HepG2 (cell line): ENCODE measurements around the gene ADCY10.

ENCODE experiments used
- CEBPG ChIP-seq: IDR thresholded peaks from 2 replicates; pipeline ENCODE4 v1.6.1; 2016
- CREB1 ChIP-seq, 2 experiments: fragments of 450-650 bp in 1 of 2; IDR thresholded peaks; 2 replicates each; pipeline ENCODE4 v1.6.1; 2016 to 2017; ENCODE audit warnings: control low read depth in 1 of 2, mild to moderate bottlenecking in 1 of 2, missing compliant biosample characterization in 1 of 2, missing genetic modification characterization in 1 of 2
- EZH2 ChIP-seq: conservative IDR thresholded peaks from 2 replicates; pipeline ENCODE4 v1.6.1; 2012; ENCODE audit warnings: mild to moderate bottlenecking, low read depth, low read length, moderate library complexity
- GATAD2A ChIP-seq: IDR thresholded peaks from 2 replicates; pipeline ENCODE4 v1.6.1; 2016
- KDM1A ChIP-seq: IDR thresholded peaks from 2 replicates; pipeline ENCODE4 v1.6.1; 2016; ENCODE audit warnings: missing compliant biosample characterization
- MYC ChIP-seq: sonication (generic); formaldehyde crosslinking; IDR thresholded peaks from 2 replicates; pipeline ENCODE4 v1.9.0; 2021; ENCODE audit warnings: missing genetic modification reagents, borderline replicate concordance
- RELA ChIP-seq: sonication (generic); formaldehyde crosslinking; IDR thresholded peaks from 2 replicates; pipeline ENCODE4 v1.4.0; 2020; ENCODE audit warnings: missing genetic modification reagents
- SMARCC2 ChIP-seq: fragments of 450-650 bp; IDR thresholded peaks from 2 replicates; pipeline ENCODE4 v1.6.1; 2017; ENCODE audit warnings: antibody characterized with exemption, mild to moderate bottlenecking
- TAF15 ChIP-seq: fragments of 200-400 bp; formaldehyde crosslinking; IDR thresholded peaks from one replicate; pipeline ENCODE4 v1.6.1; 2018; ENCODE audit warnings: mild to moderate bottlenecking, low read depth, low read length; ENCODE audit not compliant: poor library complexity, severe bottlenecking
- USF2 ChIP-seq, 2 experiments: sonication (generic) in 1 of 2; formaldehyde crosslinking in 1 of 2; IDR thresholded peaks; 2 replicates each; pipeline versions ENCODE4 v1.5.1 to v1.6.1; 2011 to 2020; ENCODE audit warnings: borderline replicate concordance in 1 of 2, low read depth in 1 of 2, low read length in 1 of 2, mild to moderate bottlenecking in 1 of 2, missing genetic modification reagents in 1 of 2, moderate library complexity in 1 of 2

- no peak for TF ChIP-seq KDM1A
- TF ChIP-seq SMARCC2: no peak
- no peak for TF ChIP-seq MYC (CRISPR knock-in tag)
- TF ChIP-seq GATAD2A (CRISPR knock-in tag): no peak
- TF ChIP-seq CEBPG: no peak
- no peak for TF ChIP-seq EZH2
- no peak for TF ChIP-seq TAF15
- no peak for TF ChIP-seq CREB1 (IDR thresholded peaks at IDR 0.05)
- TF ChIP-seq CREB1 (CRISPR knock-in tag; IDR thresholded peaks at IDR 0.05): no peak
- no peak for TF ChIP-seq RELA
- TF ChIP-seq USF2 (IDR thresholded peaks at IDR 0.05; ENCODE audit: low read depth, low read length): no peak
- TF ChIP-seq USF2 (CRISPR knock-in tag; IDR thresholded peaks at IDR 0.05; ENCODE audit: borderline replicate concordance): no peak
Observed at GRCh38 chr1:167955915-167956314, 42.0 kb upstream of the ADCY10 start.
